OCI-LY7 (cell line): ENCODE data around the gene FHIT.

Experiments used
- EZH2phosphoT487 ChIP-seq: fragments of 200-600 bp; sonication (generic); IDR thresholded peaks from 2 replicates; pipeline ENCODE4 v1.6.1; 2018; ENCODE audit warnings: low read depth, borderline replicate concordance, mild to moderate bottlenecking, mixed run types, antibody characterized with exemption, low read length, moderate library complexity, mixed read lengths
- TF ChIP-seq, protein P1 (sequence below): fragments of 200-600 bp; sonication (generic); conservative IDR thresholded peaks from 2 replicates; pipeline ENCODE4 v1.5.1; 2014; ENCODE audit warnings: mild to moderate bottlenecking, antibody characterized with exemption, low read length, moderate library complexity, mixed read lengths

DNA sequence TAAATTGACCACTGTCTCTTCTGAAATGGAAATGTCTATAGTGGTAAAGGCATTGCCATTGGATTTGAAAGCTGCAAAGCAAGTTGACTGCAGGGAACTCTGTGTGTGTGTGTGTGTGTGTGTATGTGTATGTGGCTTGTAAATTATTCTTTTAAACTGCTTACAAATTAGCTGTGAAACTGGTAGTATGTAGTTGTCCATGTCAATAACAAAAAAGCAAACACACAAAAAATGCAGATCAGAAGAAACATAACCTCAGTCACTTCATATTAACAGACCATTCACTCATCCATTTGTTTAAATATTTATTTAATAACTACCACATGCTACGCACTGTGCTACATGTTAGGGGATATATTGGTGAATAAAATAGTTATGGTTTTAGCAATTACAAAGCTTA, 837.7 kb downstream of the FHIT start:
- TF ChIP-seq, protein P1, sequence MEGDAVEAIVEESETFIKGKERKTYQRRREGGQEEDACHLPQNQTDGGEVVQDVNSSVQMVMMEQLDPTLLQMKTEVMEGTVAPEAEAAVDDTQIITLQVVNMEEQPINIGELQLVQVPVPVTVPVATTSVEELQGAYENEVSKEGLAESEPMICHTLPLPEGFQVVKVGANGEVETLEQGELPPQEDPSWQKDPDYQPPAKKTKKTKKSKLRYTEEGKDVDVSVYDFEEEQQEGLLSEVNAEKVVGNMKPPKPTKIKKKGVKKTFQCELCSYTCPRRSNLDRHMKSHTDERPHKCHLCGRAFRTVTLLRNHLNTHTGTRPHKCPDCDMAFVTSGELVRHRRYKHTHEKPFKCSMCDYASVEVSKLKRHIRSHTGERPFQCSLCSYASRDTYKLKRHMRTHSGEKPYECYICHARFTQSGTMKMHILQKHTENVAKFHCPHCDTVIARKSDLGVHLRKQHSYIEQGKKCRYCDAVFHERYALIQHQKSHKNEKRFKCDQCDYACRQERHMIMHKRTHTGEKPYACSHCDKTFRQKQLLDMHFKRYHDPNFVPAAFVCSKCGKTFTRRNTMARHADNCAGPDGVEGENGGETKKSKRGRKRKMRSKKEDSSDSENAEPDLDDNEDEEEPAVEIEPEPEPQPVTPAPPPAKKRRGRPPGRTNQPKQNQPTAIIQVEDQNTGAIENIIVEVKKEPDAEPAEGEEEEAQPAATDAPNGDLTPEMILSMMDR = no peak
- no peak for TF ChIP-seq EZH2phosphoT487
